Measurements from ENCODE around the gene PPFIA4.

Gene PPFIA4

DNA sequence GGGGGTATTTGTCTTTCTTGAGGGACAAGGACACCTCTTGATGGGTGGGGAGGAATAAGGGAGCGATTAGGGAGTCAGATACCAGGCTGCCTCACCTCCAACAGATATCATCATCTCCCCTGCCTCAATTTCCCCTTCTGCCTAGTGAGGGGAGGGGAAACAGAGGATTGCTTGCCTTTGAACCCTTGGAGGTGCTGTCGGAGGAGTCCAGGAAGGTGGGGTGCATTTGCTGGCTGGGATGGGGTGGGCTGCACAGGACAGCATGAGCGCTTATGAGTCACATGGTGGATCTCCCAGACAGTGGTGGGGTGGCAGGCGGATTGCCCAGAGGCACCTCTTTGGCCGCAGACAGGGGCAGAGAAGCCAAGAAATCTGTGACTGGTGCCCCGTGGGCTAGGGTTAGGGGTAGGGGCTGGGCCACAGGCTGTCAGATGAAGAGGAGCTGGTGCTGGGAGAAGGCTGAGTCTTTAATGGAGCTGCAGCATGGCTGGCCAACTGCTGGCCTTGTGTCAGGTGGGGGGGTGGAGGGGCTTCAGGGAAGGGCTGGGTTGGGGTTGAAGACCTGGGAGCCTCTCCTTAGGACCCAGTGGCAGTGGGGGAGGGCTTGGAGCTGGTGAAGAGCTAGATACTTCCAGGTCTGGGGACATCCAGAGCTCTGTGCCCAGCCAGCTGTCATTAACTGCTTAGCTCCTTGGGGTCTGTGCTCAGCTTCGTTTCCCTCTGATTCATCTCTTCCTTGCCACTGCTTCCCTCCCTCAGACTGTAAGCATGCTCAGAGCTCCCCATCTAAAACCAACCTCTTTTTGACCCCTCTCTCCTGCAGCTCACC, 94.2 kb downstream of the PPFIA4 start:
- Histone ChIP-seq H3K4me1 (ENCODE audit: insufficient read depth, low read length) (no peaks in the 10 kb centered on the region), H3K27ac (ENCODE audit: low read length) (no peak overlapping the region), H3K36me3 (ENCODE audit: insufficient read depth, low read depth, low read length) (no peaks in the 10 kb centered on the region), H3K9me3 (ENCODE audit: insufficient read depth, low read depth, low read length) (no peaks in the 10 kb centered on the region), H3K9ac (ENCODE audit: low read depth, low read length) (no peak overlapping the region), H3K4me3 (ENCODE audit: low read length) (no peak overlapping the region), H3K27me3 (ENCODE audit: insufficient read depth, low read length) (peaks cover 35% of the 10 kb centered on the region)

DNA sequence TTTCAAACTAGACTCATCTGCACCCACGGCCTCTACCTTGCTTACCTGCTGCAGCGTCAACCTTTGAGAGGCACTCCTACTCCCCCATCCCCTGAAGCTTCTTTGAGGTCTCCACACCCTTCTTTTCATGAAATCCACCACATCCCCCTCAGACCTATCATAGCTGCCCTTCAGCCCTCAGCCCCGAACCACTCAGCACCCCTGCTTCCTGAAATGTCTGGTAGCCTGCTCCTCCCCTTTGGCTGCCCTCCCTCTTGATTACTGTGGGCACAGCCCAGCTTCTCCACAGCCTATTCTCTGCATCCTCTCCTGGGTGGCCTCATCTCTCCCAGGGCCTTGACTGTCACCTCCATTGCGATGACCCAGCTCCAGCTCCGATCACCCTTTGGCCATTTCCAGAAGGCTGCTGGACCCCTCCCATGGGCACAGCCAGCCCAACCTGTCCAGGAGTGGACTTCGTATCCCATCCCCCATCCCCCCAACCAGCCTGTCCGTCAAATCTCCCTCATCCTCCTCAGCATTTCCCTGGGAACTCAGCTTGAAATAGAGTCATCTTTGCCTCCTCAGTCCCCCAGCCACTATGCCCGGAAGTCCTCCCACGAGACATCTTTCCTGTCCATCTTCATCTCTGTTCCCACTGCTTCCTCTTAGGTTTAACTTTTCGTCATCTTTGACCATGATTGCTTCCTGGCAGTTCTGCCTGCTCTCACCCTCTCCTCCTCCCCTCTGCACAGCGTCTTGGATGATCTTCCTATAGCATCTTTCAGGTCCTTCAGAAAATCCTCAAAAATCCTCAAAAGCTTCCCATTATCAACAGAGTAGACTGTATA, 95.1 kb downstream of the PPFIA4 start:
- H3K9ac ChIP-seq (ENCODE audit: low read depth, low read length): no peak overlapping the region
- H3K27ac ChIP-seq (ENCODE audit: low read length): no peak overlapping the region
- H3K4me3 ChIP-seq (ENCODE audit: low read length): no peak overlapping the region
- no peaks in the 10 kb centered on the region for H3K9me3 ChIP-seq (ENCODE audit: insufficient read depth, low read depth, low read length)
- H3K4me1 ChIP-seq (ENCODE audit: insufficient read depth, low read length): no peaks in the 10 kb centered on the region; the same call in 1 of the 2 replicates
- peaks cover 38% of the 10 kb centered on the region for H3K27me3 ChIP-seq (ENCODE audit: insufficient read depth, low read length)
- no peaks in the 10 kb centered on the region for H3K36me3 ChIP-seq (ENCODE audit: insufficient read depth, low read depth, low read length)

GRCh38 chr1:203122159-203122558, 95.9 kb downstream of the PPFIA4 start:
- H3K27ac ChIP-seq (ENCODE audit: low read length): no peak overlapping the region
- no peak overlapping the region for H3K9ac ChIP-seq (ENCODE audit: low read depth, low read length)
- H3K4me3 ChIP-seq (ENCODE audit: low read length): no peak overlapping the region
- H3K4me1 ChIP-seq (ENCODE audit: insufficient read depth, low read length): peaks cover 7% of the 10 kb centered on the region; the same call in 1 of the 2 replicates
- H3K9me3 ChIP-seq (ENCODE audit: insufficient read depth, low read depth, low read length): no peaks in the 10 kb centered on the region
- H3K36me3 ChIP-seq (ENCODE audit: insufficient read depth, low read depth, low read length): no peaks in the 10 kb centered on the region
- peaks cover 38% of the 10 kb centered on the region for H3K27me3 ChIP-seq (ENCODE audit: insufficient read depth, low read length)

GRCh38 chr1:203124011-203124410, 97.7 kb downstream of the PPFIA4 start:
- H3K27me3 ChIP-seq (ENCODE audit: insufficient read depth, low read length): peaks cover 39% of the 10 kb centered on the region
- no peak overlapping the region for H3K9ac ChIP-seq (ENCODE audit: low read depth, low read length)
- H3K4me1 ChIP-seq (ENCODE audit: insufficient read depth, low read length): peaks cover 9% of the 10 kb centered on the region; the same call in 1 of the 2 replicates
- H3K4me3 ChIP-seq (ENCODE audit: low read length): no peak overlapping the region
- no peaks in the 10 kb centered on the region for H3K36me3 ChIP-seq (ENCODE audit: insufficient read depth, low read depth, low read length)
- H3K9me3 ChIP-seq (ENCODE audit: insufficient read depth, low read depth, low read length): no peaks in the 10 kb centered on the region
- H3K27ac ChIP-seq (ENCODE audit: low read length): no peak overlapping the region

DNA sequence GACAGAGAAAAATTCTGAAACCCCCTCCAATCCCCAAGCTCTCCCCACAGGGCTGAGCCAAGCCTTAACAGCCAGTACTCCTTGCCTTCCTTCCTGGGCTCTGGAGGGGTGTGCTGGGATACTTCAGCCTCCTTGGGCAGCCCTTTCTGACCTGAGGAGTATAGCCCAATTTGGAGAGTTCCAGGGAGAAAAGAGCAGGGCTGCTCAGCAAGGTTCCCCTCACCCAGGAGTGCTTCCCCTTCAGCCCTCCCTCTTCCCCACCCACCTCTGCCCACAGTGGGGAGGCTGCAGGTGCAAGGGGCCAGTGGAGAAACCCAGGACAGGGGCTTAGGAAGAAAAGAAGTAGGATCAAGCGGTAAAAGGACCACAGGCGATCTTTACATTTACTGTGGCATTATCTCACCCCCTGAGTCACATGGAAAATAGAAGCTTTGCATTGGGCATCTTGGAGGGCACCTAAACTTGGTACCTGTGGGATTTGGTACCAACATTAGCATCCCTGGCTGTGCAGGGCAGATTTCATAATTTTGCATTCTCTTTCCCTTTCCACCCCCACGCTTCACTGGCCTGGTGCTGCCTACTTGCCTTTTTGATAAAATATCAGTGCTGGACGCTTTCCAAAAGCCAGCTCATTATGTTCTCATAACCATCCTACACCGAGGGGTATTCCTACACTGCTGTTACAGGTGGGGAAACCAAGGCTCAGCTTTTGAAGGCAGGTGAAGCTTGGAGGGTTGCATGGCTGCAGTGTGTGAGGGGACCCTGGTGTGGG, 98.4 kb downstream of the PPFIA4 start:
- Histone ChIP-seq H3K36me3 (ENCODE audit: insufficient read depth, low read depth, low read length) (no peaks in the 10 kb centered on the region), H3K9me3 (ENCODE audit: insufficient read depth, low read depth, low read length) (no peaks in the 10 kb centered on the region), H3K9ac (ENCODE audit: low read depth, low read length) (no peak overlapping the region), H3K27me3 (ENCODE audit: insufficient read depth, low read length) (peaks cover 45% of the 10 kb centered on the region), H3K27ac (ENCODE audit: low read length) (no peak overlapping the region), H3K4me1 (ENCODE audit: insufficient read depth, low read length) (peaks cover 9% of the 10 kb centered on the region; the same call in 1 of the 2 replicates), H3K4me3 (ENCODE audit: low read length) (no peak overlapping the region)

- peak overlapping the region; percentile 23; the same call in 1 of the 2 replicates for H3K4me3 ChIP-seq (ENCODE audit: low read length)
- no peak overlapping the region for H3K27ac ChIP-seq (ENCODE audit: low read length)
- H3K4me1 ChIP-seq (ENCODE audit: insufficient read depth, low read length): peaks cover 9% of the 10 kb centered on the region; the same call in 1 of the 2 replicates
- no peaks in the 10 kb centered on the region for H3K9me3 ChIP-seq (ENCODE audit: insufficient read depth, low read depth, low read length)
- H3K9ac ChIP-seq (ENCODE audit: low read depth, low read length): no peak overlapping the region; the same call in 1 of the 2 replicates
- peaks cover 50% of the 10 kb centered on the region for H3K27me3 ChIP-seq (ENCODE audit: insufficient read depth, low read length)
- no peaks in the 10 kb centered on the region for H3K36me3 ChIP-seq (ENCODE audit: insufficient read depth, low read depth, low read length)
Measured at GRCh38 chr1:203126151-203126865, 100.0 kb downstream of the PPFIA4 start.

DNA sequence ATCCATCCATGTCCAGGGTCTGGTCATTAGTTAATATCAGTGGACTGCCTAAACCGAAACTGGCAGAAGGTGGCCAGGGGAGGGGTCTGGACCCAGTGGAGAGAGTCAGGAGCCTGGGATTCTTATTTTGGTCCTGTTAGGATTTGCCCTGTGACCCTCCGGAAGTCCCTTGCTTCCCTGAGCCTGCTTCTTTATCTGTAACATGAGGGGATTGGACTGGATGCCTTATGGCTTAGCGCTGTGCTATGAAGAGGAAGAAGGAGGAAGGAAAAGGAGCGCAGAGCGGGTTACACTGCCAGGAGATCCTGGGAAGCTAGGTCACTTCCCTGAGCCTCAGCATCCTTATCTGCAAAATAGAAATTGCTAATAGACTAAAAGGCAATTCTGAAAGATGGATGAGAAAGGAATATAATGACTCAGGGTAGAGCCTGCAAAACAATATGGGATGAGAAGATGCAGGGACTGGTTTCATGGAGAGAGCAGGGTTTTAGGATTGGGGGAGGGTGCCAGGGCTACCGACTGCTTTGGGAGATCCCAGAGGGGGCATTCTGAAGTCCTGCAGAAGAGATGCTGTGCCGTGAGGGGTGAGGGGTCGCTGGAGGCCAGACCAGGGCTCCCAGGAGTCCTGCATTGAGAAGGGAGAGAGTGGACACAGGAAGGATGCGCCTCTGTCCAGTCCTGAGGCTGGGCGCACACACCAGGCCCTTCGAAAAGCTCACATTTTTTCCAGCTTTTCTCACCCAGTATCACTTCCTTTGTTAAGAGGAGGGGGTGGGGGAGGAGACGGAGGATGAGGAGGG, 100.8 kb downstream of the PPFIA4 start:
- H3K4me1 ChIP-seq (ENCODE audit: insufficient read depth, low read length): peaks cover 9% of the 10 kb centered on the region; the same call in 1 of the 2 replicates
- H3K4me3 ChIP-seq (ENCODE audit: low read length): peak overlapping the region; percentile 83
- H3K27me3 ChIP-seq (ENCODE audit: insufficient read depth, low read length): peaks cover 50% of the 10 kb centered on the region
- H3K36me3 ChIP-seq (ENCODE audit: insufficient read depth, low read depth, low read length): no peaks in the 10 kb centered on the region
- no peak overlapping the region for H3K27ac ChIP-seq (ENCODE audit: low read length)
- H3K9ac ChIP-seq (ENCODE audit: low read depth, low read length): peak overlapping the region; percentile 48; the same call in 1 of the 2 replicates
- no peaks in the 10 kb centered on the region for H3K9me3 ChIP-seq (ENCODE audit: insufficient read depth, low read depth, low read length)

GRCh38 chr1:203127666-203128430, 101.6 kb downstream of the PPFIA4 start, which contains the start of gene ADORA1:
TSS of gene ADORA1 (plus strand) at chr1:203127726. CDS start at chr1:203128842, 1,116 bp downstream.
- no peaks in the 10 kb centered on the region for H3K9me3 ChIP-seq (ENCODE audit: insufficient read depth, low read depth, low read length)
- no peaks in the 10 kb centered on the region for H3K36me3 ChIP-seq (ENCODE audit: insufficient read depth, low read depth, low read length)
- peaks cover 9% of the 10 kb centered on the region; the same call in 1 of the 2 replicates for H3K4me1 ChIP-seq (ENCODE audit: insufficient read depth, low read length)
- H3K27me3 ChIP-seq (ENCODE audit: insufficient read depth, low read length): peaks cover 50% of the 10 kb centered on the region
- no peak within 1 kb of the TSS for H3K27ac ChIP-seq (ENCODE audit: low read length)
- peak within 1 kb of the TSS; percentile 83 for H3K4me3 ChIP-seq (ENCODE audit: low read length)
- H3K9ac ChIP-seq (ENCODE audit: low read depth, low read length): peak within 1 kb of the TSS; percentile 63; the same call in 1 of the 2 replicates

- Histone ChIP-seq H3K4me1 (ENCODE audit: insufficient read depth, low read length) (peaks cover 9% of the 10 kb centered on the region; the same call in 1 of the 2 replicates), H3K4me3 (ENCODE audit: low read length) (peak overlapping the region; percentile 83), H3K36me3 (ENCODE audit: insufficient read depth, low read depth, low read length) (no peaks in the 10 kb centered on the region), H3K27ac (ENCODE audit: low read length) (no peak overlapping the region), H3K9me3 (ENCODE audit: insufficient read depth, low read depth, low read length) (no peaks in the 10 kb centered on the region), H3K27me3 (ENCODE audit: insufficient read depth, low read length) (peaks cover 50% of the 10 kb centered on the region), H3K9ac (ENCODE audit: low read depth, low read length) (peak overlapping the region; percentile 63; the same call in 1 of the 2 replicates)
Measured at GRCh38 chr1:203128431-203128715, 102.1 kb downstream of the PPFIA4 start.

Measured in iPS-20b (cell line).